WTC11 (cell line): Measurements from ENCODE around the gene NNMT.

ENCODE experiments used
- ATF6 ChIP-seq: sonication (generic); formaldehyde crosslinking; IDR thresholded peaks from 2 replicates; pipeline ENCODE4 v1.8.1; 2023; ENCODE audit warnings: mild to moderate bottlenecking, missing genetic modification reagents
- CTCF ChIP-seq: fragments of 200-600 bp; IDR thresholded peaks from 2 replicates; pipeline ENCODE4 v1.8.0; 2022; ENCODE audit warnings: antibody characterized with exemption
- FOXK1 ChIP-seq: sonication (generic); formaldehyde crosslinking; IDR thresholded peaks from 2 replicates; pipeline ENCODE4 v1.8.0; 2022; ENCODE audit warnings: mild to moderate bottlenecking, moderate library complexity, missing genetic modification reagents
- KAT7 ChIP-seq: sonication (generic); formaldehyde crosslinking; IDR thresholded peaks from 2 replicates; pipeline ENCODE4 v1.8.1; 2023; ENCODE audit warnings: missing genetic modification reagents, mild to moderate bottlenecking, borderline replicate concordance
- MLX ChIP-seq: sonication (generic); formaldehyde crosslinking; IDR thresholded peaks from 2 replicates; pipeline ENCODE4 v1.8.1; 2023; ENCODE audit warnings: mild to moderate bottlenecking, missing genetic modification reagents, moderate library complexity
- NFE2L1 ChIP-seq: sonication (generic); formaldehyde crosslinking; IDR thresholded peaks from 2 replicates; pipeline ENCODE4 v1.8.1; 2023; ENCODE audit warnings: missing genetic modification reagents
- NR1H2 ChIP-seq: sonication (generic); formaldehyde crosslinking; IDR thresholded peaks from 2 replicates; pipeline ENCODE4 v1.9.0; 2021; ENCODE audit warnings: mild to moderate bottlenecking, moderate library complexity, missing genetic modification reagents
- RELA ChIP-seq: sonication (generic); formaldehyde crosslinking; IDR thresholded peaks from 2 replicates; pipeline ENCODE4 v1.8.1; 2022; ENCODE audit warnings: missing genetic modification reagents, mild to moderate bottlenecking, borderline replicate concordance
- TCF7 ChIP-seq: sonication (generic); formaldehyde crosslinking; IDR thresholded peaks from 2 replicates; pipeline ENCODE4 v1.8.0; 2022; ENCODE audit warnings: mild to moderate bottlenecking, low read depth, missing genetic modification reagents, moderate library complexity
- TP53 ChIP-seq: sonication (generic); formaldehyde crosslinking; IDR thresholded peaks from 2 replicates; pipeline ENCODE4 v1.8.1; 2023; ENCODE audit warnings: mild to moderate bottlenecking, missing genetic modification reagents
- ZBTB43 ChIP-seq: sonication (generic); formaldehyde crosslinking; IDR thresholded peaks from 2 replicates; pipeline ENCODE4 v1.8.1; 2023; ENCODE audit warnings: mild to moderate bottlenecking, missing genetic modification reagents
- ZNF232 ChIP-seq: sonication (generic); formaldehyde crosslinking; IDR thresholded peaks from 2 replicates; pipeline ENCODE4 v1.8.0; 2022; ENCODE audit warnings: mild to moderate bottlenecking, missing genetic modification reagents
- ZSCAN18 ChIP-seq: fragments of 250-450 bp; sonication (Bioruptor Pico); IDR thresholded peaks from 2 replicates; pipeline ENCODE4 v2.1.2; 2022; ENCODE audit warnings: mild to moderate bottlenecking, moderate library complexity

DNA sequence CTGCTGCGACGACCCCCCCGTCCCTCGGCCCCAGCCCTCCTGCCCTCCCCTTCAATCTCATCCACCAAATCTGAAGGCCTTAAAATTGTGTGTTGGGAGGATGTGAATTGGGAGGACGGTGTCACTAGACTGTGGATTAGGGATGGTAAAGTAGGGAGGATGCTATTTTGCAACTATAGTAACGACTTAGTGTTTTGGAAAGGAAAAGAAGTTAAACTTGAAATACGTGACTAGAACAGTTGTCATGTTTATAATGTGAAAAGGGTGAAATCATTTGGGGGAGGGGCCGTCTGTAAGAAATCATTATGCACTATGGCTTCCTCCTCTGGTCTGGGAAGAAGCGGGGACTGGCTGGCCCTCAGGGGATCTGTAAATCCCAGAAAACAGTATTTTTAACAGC is 43.4 kb upstream of the NNMT start:
- no peak for TF ChIP-seq ATF6 (CRISPR knock-in tag)
- no peak for TF ChIP-seq FOXK1
- no peak for TF ChIP-seq CTCF
- TF ChIP-seq ZBTB43 (CRISPR knock-in tag) = no peak
- no peak for TF ChIP-seq TP53 (CRISPR knock-in tag)
- TF ChIP-seq KAT7 (CRISPR knock-in tag) = no peak
- no peak for TF ChIP-seq ZNF232 (CRISPR knock-in tag)
- TF ChIP-seq NFE2L1 (CRISPR knock-in tag) = no peak
- no peak for TF ChIP-seq TCF7 (CRISPR knock-in tag)
- no peak for TF ChIP-seq RELA (CRISPR knock-in tag)
- TF ChIP-seq NR1H2 (CRISPR knock-in tag) = no peak
- TF ChIP-seq MLX = no peak
- TF ChIP-seq ZSCAN18 (CRISPR knock-in tag) = no peak
